Sigmoid colon (tissue), 7 donors: ENCODE results near the gene COLEC12. TPM values are rescaled to one million over a fixed set of nuclear protein-coding genes. Genes with fewer than 3 reads are reported as not detected.
A peak's percentile ranks its signal among the peaks of the same experiment; 100 is the strongest.

Experiments
- DNase-seq: peaks from one replicate; pipeline ENCODE4 v3.0.0-alpha.2; 2019
- H3K27ac ChIP-seq, 4 donors: fragments of 200-600 bp; sonication (generic); one replicate each; pipeline ENCODE4 v1.5.1; 2016 to 2019; ENCODE audit warnings: mild to moderate bottlenecking in 1 of 4
- H3K27me3 ChIP-seq, 3 donors: fragments of 200-600 bp; sonication (generic); one replicate each; pipeline ENCODE4 v1.5.1; 2019; ENCODE audit warnings: mild to moderate bottlenecking in 1 of 3
- H3K36me3 ChIP-seq, 4 donors: fragments of 200-600 bp; sonication (generic); one replicate each; pipeline ENCODE4 v1.5.1; 2016 to 2019
- H3K4me1 ChIP-seq, 4 donors: fragments of 200-600 bp; sonication (generic); one replicate each; pipeline ENCODE4 v1.5.1; 2017 to 2019
- H3K4me3 ChIP-seq, 4 donors: fragments of 200-600 bp; sonication (generic); one replicate each; pipeline ENCODE4 v1.5.1; 2017 to 2019; ENCODE audit warnings: mild to moderate bottlenecking in 2 of 4, moderate library complexity in 1 of 4
- H3K9me3 ChIP-seq, 4 donors: fragments of 200-600 bp in 3 of 4; sonication (generic) in 3 of 4; one replicate each; pipeline versions ENCODE4 v1.5.1 to v1.6.1; 2013 to 2019
- CTCF ChIP-seq, 4 experiments: fragments of 450-650 bp in 3 of 4; fragments of 200-600 bp in 1 of 4; IDR thresholded peaks; one replicate each; pipeline ENCODE4 v1.5.1; 2016 to 2019; ENCODE audit warnings: antibody characterized with exemption in 4 of 4, mild to moderate bottlenecking in 3 of 4, moderate library complexity in 2 of 4
- EP300 ChIP-seq, 4 donors: sonication (generic); formaldehyde crosslinking; IDR thresholded peaks; one replicate each; pipeline ENCODE4 v1.6.1; 2017; ENCODE audit warnings: antibody characterized with exemption in 4 of 4
- POLR2A ChIP-seq, 2 donors: fragments of 450-650 bp; IDR thresholded peaks; one replicate each; pipeline ENCODE4 v1.6.1; 2016; ENCODE audit warnings: antibody characterized with exemption in 2 of 2, mild to moderate bottlenecking in 2 of 2, moderate library complexity in 2 of 2
- POLR2AphosphoS5 ChIP-seq, 4 donors: sonication (generic); formaldehyde crosslinking; IDR thresholded peaks; one replicate each; pipeline ENCODE4 v1.6.1; 2017; ENCODE audit warnings: antibody characterized with exemption in 4 of 4
- WGBS, 2 donors: extraction: QIAGEN DNeasy Blood & Tissue Kit; methylation state at CpG; one replicate each; pipeline ENCODE4 v1.1.7; 2013; 5-methylcytosine and 5-hydroxymethylcytosine counted together
- intact Hi-C: fragments of 100-400 bp; cut with DNase I; formaldehyde crosslinking; loops from one replicate; pipeline ENCODE4 v1.15.1; 2023
- polyA plus RNA-seq, 3 donors: library from polyadenylated mRNA; stranded (reverse); fragments of 200-250 nt; gene quantifications; one replicate each; pipeline ENCODE4 v1.2.3, GENCODE V29; 2013
- total RNA-seq, 4 donors: library from RNA; depleted of rRNA; stranded (reverse); fragments of >200 nt; gene quantifications; one replicate each; pipeline ENCODE4 v1.1.0, GENCODE V29; 2016
- donor health status: healthy with polysubstance abuse.
- donor health status: Bipolar disorder and iron deficiency.
- donor health status: healthy.

The COLEC12 gene
- total and polyA plus RNA-seq, 7 donors: 0.69 to 24.7 (median 15.9) TPM

GRCh38 chr18:420661-421246, 79.7 kb downstream of the COLEC12 start:
- intact Hi-C loops: no loop called here
- 74 to 79% methylated on average over 3 of the region's 3 CpGs for WGBS, 2 donors
- H3K27me3 ChIP-seq: no peaks in the 10 kb centered on the region
- no peak overlapping the region for H3K27ac ChIP-seq
- peaks cover 0 to 21% (median 2%) of the 10 kb centered on the region in 4 donors for H3K4me1 ChIP-seq
- DNase-seq: no peak
- H3K36me3 ChIP-seq: no peaks in the 10 kb centered on the region
- no peaks in the 10 kb centered on the region for H3K9me3 ChIP-seq
- no peak overlapping the region for H3K4me3 ChIP-seq
- TF ChIP-seq CTCF (IDR thresholded peaks at IDR 0.05): no peak
- TF ChIP-seq POLR2AphosphoS5 (IDR thresholded peaks at IDR 0.05): no peak
- TF ChIP-seq EP300 (IDR thresholded peaks at IDR 0.05): no peak
- no peak for TF ChIP-seq POLR2A (IDR thresholded peaks at IDR 0.05)

- peaks cover 0 to 28% (median 5%) of the 10 kb centered on the region in 4 donors for H3K4me1 ChIP-seq
- DNase-seq: no peak
- TF ChIP-seq POLR2AphosphoS5 (IDR thresholded peaks at IDR 0.05) (no peak), POLR2A (IDR thresholded peaks at IDR 0.05) (no peak), EP300 (IDR thresholded peaks at IDR 0.05) (no peak)
- H3K36me3 ChIP-seq: no peaks in the 10 kb centered on the region
- intact Hi-C loops: no loop called here
- 81 to 86% methylated on average over 5 of the region's 5 CpGs for WGBS, 2 donors
- H3K27ac ChIP-seq: no peak overlapping the region
- no peaks in the 10 kb centered on the region for H3K27me3 ChIP-seq
- no peaks in the 10 kb centered on the region for H3K9me3 ChIP-seq
- H3K4me3 ChIP-seq: no peak overlapping the region
Measured at GRCh38 chr18:419541-420175, 80.8 kb downstream of the COLEC12 start.

- no peaks in the 10 kb centered on the region for H3K9me3 ChIP-seq
- no peaks in the 10 kb centered on the region for H3K36me3 ChIP-seq
- 82 to 84% methylated on average over 5 of the region's 5 CpGs for WGBS, 2 donors
- H3K4me1 ChIP-seq: peaks cover 0 to 28% (median 5%) of the 10 kb centered on the region in 4 donors
- intact Hi-C loops: no loop called here
- no peak overlapping the region for H3K4me3 ChIP-seq
- H3K27ac ChIP-seq: peak overlapping the region in 1 of 4 donors; percentile 47
- H3K27me3 ChIP-seq: no peaks in the 10 kb centered on the region
- no peak for DNase-seq
- TF ChIP-seq CTCF (IDR thresholded peaks at IDR 0.05) (no peak), POLR2AphosphoS5 (IDR thresholded peaks at IDR 0.05) (peak in 1 of 4 donors; percentile 26), POLR2A (IDR thresholded peaks at IDR 0.05) (no peak), EP300 (IDR thresholded peaks at IDR 0.05) (no peak)
Measured at GRCh38 chr18:417495-417894, 83.0 kb downstream of the COLEC12 start.

- Histone ChIP-seq H3K27me3 (no peaks in the 10 kb centered on the region), H3K36me3 (no peaks in the 10 kb centered on the region), H3K9me3 (no peaks in the 10 kb centered on the region), H3K27ac (peak overlapping the region in 1 of 4 donors; percentile 47), H3K4me3 (no peak overlapping the region), H3K4me1 (peaks cover 0 to 28% (median 5%) of the 10 kb centered on the region in 4 donors)
- 70 to 85% methylated on average over 1 of the region's 1 CpG for WGBS, 2 donors
- no peak for DNase-seq
- no peak for TF ChIP-seq CTCF (IDR thresholded peaks at IDR 0.05)
- no peak for TF ChIP-seq POLR2AphosphoS5 (IDR thresholded peaks at IDR 0.05)
- TF ChIP-seq EP300 (IDR thresholded peaks at IDR 0.05): no peak
- TF ChIP-seq POLR2A (IDR thresholded peaks at IDR 0.05): no peak
- intact Hi-C loops: no loop called here
Measured at GRCh38 chr18:416930-417329, 83.6 kb downstream of the COLEC12 start.
